ENCODE results near the gene KIRREL1. TPM values are rescaled to one million over a fixed set of nuclear protein-coding genes. Genes with fewer than 3 reads are reported as not detected.

Gene KIRREL1
- total and polyA plus RNA-seq, 2 of the 8 experiments (the other 6 are each of a cell fraction or from before 2014, with no cell fraction given) = 14.2 to 39.0 TPM

DNA sequence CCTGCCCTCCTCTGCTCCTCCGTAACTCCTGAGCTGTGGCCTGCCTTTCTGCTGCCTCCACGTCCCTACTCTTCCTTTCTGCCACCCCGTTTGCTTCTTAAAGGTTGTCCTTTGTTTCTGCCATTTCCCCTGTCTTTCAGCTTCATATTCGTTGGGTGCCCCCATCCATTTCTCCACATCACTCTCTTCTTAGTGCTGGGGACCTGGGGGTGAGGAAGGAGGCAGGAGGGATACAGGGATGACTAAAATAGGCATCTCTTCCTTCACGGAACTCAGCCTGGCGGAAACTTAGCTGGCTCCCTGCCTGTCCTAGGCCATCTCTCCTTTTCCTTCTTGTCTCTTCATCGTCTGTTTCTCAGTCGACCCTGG is 120.3 kb downstream of the KIRREL1 start:
- no peak overlapping the region for H3K27ac ChIP-seq (ENCODE audit: low read depth, low read length)
- no peaks in the 10 kb centered on the region for H3K79me1 ChIP-seq (ENCODE audit: low read depth, low read length)
- ChIA-PET POLR2A (ENCODE audit: partially characterized antibody) (interaction anchor here (1.2 to 1.6 kb wide), 4 partner anchors 10 to 123 kb away, joined by 3 to 6 read pairs (median 4); no protein-coding TSS in a partner anchor), CTCF (ENCODE audit: partially characterized antibody) (interaction anchor here (1.2 to 38.2 kb wide), 10 partner anchors 2 to 248 kb away, joined by 3 to 2918 read pairs (median 7); partner anchors contain the start of gene KIRREL1)
- peak overlapping the region; percentile 97 for H2AFZ ChIP-seq (ENCODE audit: low read length)
- no peaks in the 10 kb centered on the region for H3K36me3 ChIP-seq (ENCODE audit: control insufficient read depth in 2 of 4, insufficient read depth in 4 of 4, low read length in 3 of 4)
- peaks cover 0 to 16% (median 6%) of the 10 kb centered on the region in 4 experiments; a peak in 6 of 7 replicates for H3K4me1 ChIP-seq (replicated peaks in 1 of 4; ENCODE audit: control insufficient read depth in 3 of 4, insufficient read depth in 4 of 4, low read length in 3 of 4)
- H3K14ac ChIP-seq (ENCODE audit: insufficient read length) = no peak overlapping the region
- no peak overlapping the region for H3K23ac ChIP-seq (ENCODE audit: insufficient read length)
- no peak overlapping the region for H3K56ac ChIP-seq (replicated peaks; ENCODE audit: insufficient read length, low read depth, low read length)
- H3K9me3 ChIP-seq (ENCODE audit: insufficient read depth in 2 of 2, low read depth in 1 of 2, low read length in 1 of 2) = no peaks in the 10 kb centered on the region
- peak overlapping the region; percentile 13 for H3K4ac ChIP-seq (replicated peaks; ENCODE audit: insufficient read length, low read depth, low read length)
- no peak for FAIRE-seq
- H3K79me2 ChIP-seq (ENCODE audit: control insufficient read depth in 1 of 2, insufficient read depth in 2 of 2, low read length in 2 of 2) = no peaks in the 10 kb centered on the region
- no peak overlapping the region for H4K5ac ChIP-seq (ENCODE audit: insufficient read length, low read depth, low read length)
- peaks cover 0 to 16% (median 8%) of the 10 kb centered on the region in 4 experiments; a peak in 6 of 7 replicates for H3K27me3 ChIP-seq (replicated peaks in 1 of 4; ENCODE audit: control insufficient read depth in 3 of 4, extremely low read depth in 1 of 4, insufficient read depth in 3 of 4, low read length in 3 of 4)
- no peaks in the 10 kb centered on the region for H4K20me1 ChIP-seq (replicated peaks in 1 of 2; ENCODE audit: control insufficient read depth in 1 of 2, insufficient read depth in 2 of 2, low read length in 2 of 2)
- H2BK120ac ChIP-seq (replicated peaks; ENCODE audit: low read depth, low read length) = no peak overlapping the region
- peak overlapping the region; percentile 37 to 84 (median 68); a peak in 6 of 8 replicates for H3K4me3 ChIP-seq (ENCODE audit: extremely low read depth in 1 of 4, insufficient read depth in 2 of 4, low read depth in 3 of 4, low read length in 4 of 4)
- WGBS, 2 experiments (ENCODE audit: extremely low coverage in 1 of 2, insufficient coverage in 1 of 2, insufficient read length in 1 of 2, insufficient replicate concordance in 2 of 2, low coverage in 1 of 2, low lambda C conversion rate in 2 of 2, missing lambda C conversion rate in 1 of 2) = 41% methylated on average over 7 of the region's 8 CpGs; no CpG with 5 or more reads in 1 of the 2 experiments
- H3K4me2 ChIP-seq (ENCODE audit: insufficient read depth in 1 of 2, low read depth in 2 of 2, low read length in 2 of 2) = peak overlapping the region; percentile 59 to 81
- no peak overlapping the region for H2AK5ac ChIP-seq (ENCODE audit: low read depth, low read length)
- H3K23me2 ChIP-seq (ENCODE audit: low read depth, low read length) = peaks cover 1% of the 10 kb centered on the region; the same call in 1 of the 2 replicates
- H2BK5ac ChIP-seq (ENCODE audit: low read depth, low read length) = peak overlapping the region; percentile 75; the same call in 1 of the 2 replicates
- DNase-seq (ENCODE audit: low read depth in 1 of 2, low spot score in 2 of 2) = no peak
- H3K18ac ChIP-seq (ENCODE audit: extremely low read depth, low read length) = peak overlapping the region; percentile 78; the same call in 1 of the 2 replicates
- H4K8ac ChIP-seq (ENCODE audit: extremely low read depth, insufficient read depth, low read length) = no peak overlapping the region
- no peak overlapping the region for H4K91ac ChIP-seq (replicated peaks; ENCODE audit: insufficient read length, low read length)
- H2BK20ac ChIP-seq (ENCODE audit: low read length) = peak overlapping the region; percentile 23; the same call in 1 of the 2 replicates
- peak overlapping the region in 1 of 4 experiments; percentile 17; a peak in 1 of 7 replicates for H3K9ac ChIP-seq (replicated peaks in 1 of 4; ENCODE audit: extremely low read depth in 1 of 4, low read depth in 3 of 4, low read length in 3 of 4)
- peak overlapping the region; percentile 93; the same call in 1 of the 2 replicates for H2BK12ac ChIP-seq (ENCODE audit: low read depth, low read length)
- no peak overlapping the region for H2BK15ac ChIP-seq (ENCODE audit: low read length)
- TF ChIP-seq GABPA (IDR thresholded peaks at IDR 0.05; ENCODE audit: borderline replicate concordance, insufficient read depth, low read length) = no peak
- TF ChIP-seq TEAD4 (IDR thresholded peaks at IDR 0.05; ENCODE audit: low read depth, low read length) = no peak
- TF ChIP-seq TAF1 (IDR thresholded peaks at IDR 0.05; ENCODE audit: low read depth, low read length) = no peak
- no peak for TF ChIP-seq RXRA (IDR thresholded peaks at IDR 0.05; ENCODE audit: insufficient read depth, low read depth, low read length)
- TF ChIP-seq ASH2L (IDR thresholded peaks at IDR 0.05; ENCODE audit: low read length) = no peak
- TF ChIP-seq SP1 (IDR thresholded peaks at IDR 0.05; ENCODE audit: low read depth, low read length) = no peak
- no peak for TF ChIP-seq KDM1A (IDR thresholded peaks at IDR 0.05; ENCODE audit: borderline replicate concordance, low read length)
